Chondrocyte (in vitro differentiated cells): ENCODE data around the gene TRIM32. TPM values are rescaled to one million over a fixed set of nuclear protein-coding genes. Genes with fewer than 3 reads are reported as not detected.

Source experiments
- DNase-seq: peaks from one replicate; pipeline ENCODE4 v3.0.0; 2021; ENCODE audit warnings: mixed read lengths, low spot score
- H3K27ac Mint-ChIP-seq: one replicate; pipeline ENCODE4 v1.8.0; 2021; ENCODE audit warnings: mild to moderate bottlenecking, moderate library complexity, mixed read lengths; ENCODE audit not compliant: unreplicated experiment
- H3K27me3 Mint-ChIP-seq: 2 replicates; pipeline ENCODE4 v1.8.0; 2021; ENCODE audit warnings: low read depth, mixed read lengths
- H3K36me3 Mint-ChIP-seq: 2 replicates; pipeline ENCODE4 v1.8.0; 2021; ENCODE audit warnings: low read depth, mixed read lengths
- H3K4me1 Mint-ChIP-seq: 2 replicates; pipeline ENCODE4 v1.8.0; 2021; ENCODE audit warnings: low read depth, mild to moderate bottlenecking, mixed read lengths
- H3K4me3 Mint-ChIP-seq: one replicate; pipeline ENCODE4 v1.8.0; 2021; ENCODE audit warnings: mild to moderate bottlenecking, moderate library complexity, mixed read lengths; ENCODE audit not compliant: unreplicated experiment
- H3K9me3 Mint-ChIP-seq: 2 replicates; pipeline ENCODE4 v1.8.0; 2021; ENCODE audit warnings: low read depth, mixed read lengths
- total RNA-seq: library from RNA; stranded (reverse); gene quantifications from 3 replicates; pipeline ENCODE4 v1.2.1, GENCODE V29; 2021
- TF ChIP-seq, protein P1 (sequence below): fragments of 200-600 bp; sonication (generic); IDR thresholded peaks from 2 replicates; pipeline ENCODE4 v1.5.0; 2021; ENCODE audit warnings: antibody characterized with exemption, mild to moderate bottlenecking, moderate library complexity

The TRIM32 gene
- total RNA-seq, 1 donor from 2014 or later = 40.1 TPM

DNA sequence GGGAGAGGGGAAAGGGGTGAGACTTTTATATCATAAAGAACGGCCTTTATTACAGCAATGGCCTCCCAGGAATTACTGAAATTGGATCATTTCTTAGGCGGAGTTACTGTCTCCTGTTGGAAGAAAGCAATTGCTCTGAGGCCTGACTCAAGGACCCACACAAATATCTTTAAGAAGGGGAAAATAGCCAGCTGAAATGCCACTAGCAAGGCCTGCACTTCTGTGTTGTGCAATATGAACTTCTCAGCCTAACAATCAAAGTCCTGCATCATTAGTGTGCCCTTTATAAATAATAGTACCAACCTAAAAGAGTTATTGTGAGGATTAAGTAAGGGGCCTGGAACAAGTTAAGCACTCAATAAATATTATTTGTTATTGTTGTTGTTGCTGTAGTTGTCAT is 30.1 kb upstream of the TRIM32 start:
- TF ChIP-seq, protein P1, sequence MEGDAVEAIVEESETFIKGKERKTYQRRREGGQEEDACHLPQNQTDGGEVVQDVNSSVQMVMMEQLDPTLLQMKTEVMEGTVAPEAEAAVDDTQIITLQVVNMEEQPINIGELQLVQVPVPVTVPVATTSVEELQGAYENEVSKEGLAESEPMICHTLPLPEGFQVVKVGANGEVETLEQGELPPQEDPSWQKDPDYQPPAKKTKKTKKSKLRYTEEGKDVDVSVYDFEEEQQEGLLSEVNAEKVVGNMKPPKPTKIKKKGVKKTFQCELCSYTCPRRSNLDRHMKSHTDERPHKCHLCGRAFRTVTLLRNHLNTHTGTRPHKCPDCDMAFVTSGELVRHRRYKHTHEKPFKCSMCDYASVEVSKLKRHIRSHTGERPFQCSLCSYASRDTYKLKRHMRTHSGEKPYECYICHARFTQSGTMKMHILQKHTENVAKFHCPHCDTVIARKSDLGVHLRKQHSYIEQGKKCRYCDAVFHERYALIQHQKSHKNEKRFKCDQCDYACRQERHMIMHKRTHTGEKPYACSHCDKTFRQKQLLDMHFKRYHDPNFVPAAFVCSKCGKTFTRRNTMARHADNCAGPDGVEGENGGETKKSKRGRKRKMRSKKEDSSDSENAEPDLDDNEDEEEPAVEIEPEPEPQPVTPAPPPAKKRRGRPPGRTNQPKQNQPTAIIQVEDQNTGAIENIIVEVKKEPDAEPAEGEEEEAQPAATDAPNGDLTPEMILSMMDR = no peak
- H3K27me3 Mint-ChIP-seq = no peaks in the 10 kb centered on the region
- no peak overlapping the region for H3K4me3 Mint-ChIP-seq
- no peak for DNase-seq
- H3K36me3 Mint-ChIP-seq = no peaks in the 10 kb centered on the region
- H3K9me3 Mint-ChIP-seq = no peaks in the 10 kb centered on the region
- H3K4me1 Mint-ChIP-seq = peaks cover 3% of the 10 kb centered on the region
- no peak overlapping the region for H3K27ac Mint-ChIP-seq

DNA sequence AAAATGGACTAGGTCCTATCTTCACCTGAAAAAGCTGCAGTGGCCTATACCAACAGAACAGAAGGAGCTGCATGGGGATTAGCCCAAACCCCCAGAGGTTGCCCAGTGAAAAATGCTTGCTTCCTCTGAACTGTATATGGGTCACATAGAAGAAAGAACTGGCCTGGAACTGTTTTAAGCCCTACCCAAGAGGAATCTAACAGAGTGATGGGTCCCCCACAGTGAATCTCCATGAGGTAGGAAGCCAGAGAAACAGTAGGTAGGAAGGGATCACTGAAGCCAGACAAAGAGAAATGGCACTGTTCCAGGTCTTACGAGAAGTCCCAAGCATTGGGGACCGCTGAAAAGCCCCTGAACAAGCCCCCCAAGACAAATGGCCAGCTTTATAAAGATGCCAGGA is 28.8 kb upstream of the TRIM32 start:
- no peak overlapping the region for H3K27ac Mint-ChIP-seq
- H3K36me3 Mint-ChIP-seq = no peaks in the 10 kb centered on the region
- H3K4me3 Mint-ChIP-seq = no peak overlapping the region
- no peaks in the 10 kb centered on the region for H3K27me3 Mint-ChIP-seq
- no peak for DNase-seq
- TF ChIP-seq, protein P1 = no peak
- peaks cover 3% of the 10 kb centered on the region for H3K4me1 Mint-ChIP-seq
- H3K9me3 Mint-ChIP-seq = no peaks in the 10 kb centered on the region

- Mint-ChIP-seq H3K9me3 (no peaks in the 10 kb centered on the region), H3K27ac (no peak overlapping the region), H3K36me3 (no peaks in the 10 kb centered on the region), H3K27me3 (no peaks in the 10 kb centered on the region), H3K4me1 (peaks cover 3% of the 10 kb centered on the region), H3K4me3 (no peak overlapping the region)
- TF ChIP-seq, protein P1 = peak; percentile 91
- no peak for DNase-seq
Observed at GRCh38 chr9:116661037-116661954, 25.8 kb upstream of the TRIM32 start.

DNA sequence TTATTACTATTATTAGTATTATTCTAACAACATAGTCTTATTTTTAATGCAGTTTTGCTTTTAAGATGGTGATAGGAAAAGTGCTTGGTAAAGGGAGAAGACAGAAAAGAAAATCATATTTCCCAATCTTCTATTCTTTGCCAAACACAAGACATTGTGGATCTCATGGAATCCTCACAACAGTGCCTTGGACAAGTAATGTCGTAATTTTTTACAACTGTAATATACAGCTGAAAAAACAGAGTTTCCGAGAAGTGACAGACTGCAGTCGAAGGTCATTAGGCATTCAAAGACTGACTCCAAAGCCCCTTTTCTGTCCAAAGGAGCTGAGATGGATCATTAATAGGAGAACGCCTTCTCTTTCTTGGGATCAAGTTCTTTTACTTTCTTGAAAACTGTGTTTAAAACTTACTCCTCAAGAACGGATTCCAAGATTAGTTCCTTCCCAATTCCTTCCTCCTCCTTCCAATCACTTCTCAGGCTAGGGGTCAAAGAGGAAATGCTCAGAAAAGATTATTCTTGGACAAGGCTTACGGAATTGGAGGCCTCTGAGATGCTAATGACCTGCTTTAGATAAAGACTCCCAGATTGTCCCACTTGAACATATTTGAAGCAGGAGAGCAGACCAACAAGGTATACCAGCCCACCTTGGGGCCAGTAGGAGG is 24.3 kb upstream of the TRIM32 start:
- no peaks in the 10 kb centered on the region for H3K27me3 Mint-ChIP-seq
- no peaks in the 10 kb centered on the region for H3K36me3 Mint-ChIP-seq
- no peak overlapping the region for H3K27ac Mint-ChIP-seq
- DNase-seq = no peak
- no peaks in the 10 kb centered on the region for H3K9me3 Mint-ChIP-seq
- H3K4me1 Mint-ChIP-seq = no peaks in the 10 kb centered on the region
- TF ChIP-seq, protein P1 = no peak
- H3K4me3 Mint-ChIP-seq = no peak overlapping the region

- TF ChIP-seq, protein P1 = no peak
- no peak overlapping the region for H3K4me3 Mint-ChIP-seq
- DNase-seq = no peak
- H3K36me3 Mint-ChIP-seq = no peaks in the 10 kb centered on the region
- H3K27me3 Mint-ChIP-seq = no peaks in the 10 kb centered on the region
- no peaks in the 10 kb centered on the region for H3K9me3 Mint-ChIP-seq
- H3K27ac Mint-ChIP-seq = no peak overlapping the region
- H3K4me1 Mint-ChIP-seq = no peaks in the 10 kb centered on the region
Observed at GRCh38 chr9:116663581-116663980, 23.5 kb upstream of the TRIM32 start.
